Cerebellar nuclear complex (tissue), 1 donor: Measurements from ENCODE around the gene TULP4.
"Not testable (repeated sequence)": the region's sequence is repeated elsewhere in the genome, so short reads cannot be mapped to it uniquely, and the experiment has no call there.

Experiments
- DNase-seq, 2 experiments: peaks; one replicate each; lab custom pipeline; 2025; lab: John Stamatoyannopoulos, UW

TULP4 gene

DNA sequence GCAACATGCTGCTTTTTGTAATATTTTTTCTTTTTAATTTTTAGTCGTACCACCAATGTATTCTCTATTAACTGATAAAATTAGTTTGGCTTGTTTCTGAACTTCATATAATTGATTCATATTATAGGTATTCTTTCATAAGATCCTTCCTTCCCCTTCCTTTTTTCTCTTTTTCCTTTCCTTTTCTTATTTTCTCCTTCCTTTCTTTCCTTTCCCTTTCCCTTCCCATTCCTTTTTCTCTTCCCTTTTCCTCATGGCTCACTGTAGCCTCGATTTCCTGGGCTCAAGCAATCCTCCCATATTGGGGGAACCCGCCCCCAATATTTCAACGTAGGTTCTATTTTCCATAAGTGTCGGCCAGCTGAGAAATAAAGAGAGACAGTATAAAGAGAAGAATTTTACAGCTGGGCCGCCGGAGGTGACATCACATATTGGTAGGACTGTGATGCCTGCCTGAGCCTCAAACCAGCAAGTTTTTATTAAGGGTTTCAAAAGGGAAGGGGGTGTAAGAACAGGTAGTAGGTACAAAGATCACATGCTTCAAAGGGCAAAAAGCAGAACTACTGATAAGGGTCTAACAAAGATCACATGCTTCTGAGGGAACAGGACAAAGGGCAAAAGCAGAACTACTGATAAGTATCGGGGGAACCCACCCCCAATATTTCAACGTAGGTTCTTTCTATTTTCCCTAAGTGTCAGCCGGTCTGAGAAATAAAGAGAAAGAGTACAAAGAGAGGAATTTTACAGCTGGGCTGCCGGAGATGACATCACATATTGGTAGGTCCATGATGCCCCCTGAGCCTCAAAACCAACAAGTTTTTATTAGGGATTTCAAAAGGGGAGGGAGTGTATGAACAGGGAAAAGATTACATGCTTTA is 16.1 kb upstream of the TULP4 start:
- not testable (repeated sequence) for DNase-seq

DNA sequence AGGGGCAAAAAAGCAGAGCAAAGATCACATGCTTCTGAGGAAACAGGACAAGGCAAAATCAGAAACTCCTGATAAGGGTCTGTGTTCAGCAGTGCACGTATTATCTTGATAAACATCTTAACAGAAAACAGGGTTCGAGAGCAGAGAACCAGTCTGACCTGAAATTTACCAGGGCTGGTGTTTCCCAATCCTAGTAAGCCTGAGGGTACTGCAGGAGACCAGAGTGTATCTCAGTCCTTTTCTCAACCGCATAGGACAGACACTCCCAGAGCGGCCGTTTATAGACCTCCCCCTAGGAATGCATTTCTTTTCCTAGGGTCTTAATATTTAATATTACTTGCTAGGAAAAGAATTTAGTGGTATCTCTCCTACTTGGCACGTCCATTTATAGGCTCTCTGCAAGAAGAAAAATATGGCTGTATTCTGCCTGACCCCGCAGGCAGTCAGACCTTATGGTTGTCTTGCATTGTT is 15.4 kb upstream of the TULP4 start:
- DNase-seq = not testable (repeated sequence)

DNA sequence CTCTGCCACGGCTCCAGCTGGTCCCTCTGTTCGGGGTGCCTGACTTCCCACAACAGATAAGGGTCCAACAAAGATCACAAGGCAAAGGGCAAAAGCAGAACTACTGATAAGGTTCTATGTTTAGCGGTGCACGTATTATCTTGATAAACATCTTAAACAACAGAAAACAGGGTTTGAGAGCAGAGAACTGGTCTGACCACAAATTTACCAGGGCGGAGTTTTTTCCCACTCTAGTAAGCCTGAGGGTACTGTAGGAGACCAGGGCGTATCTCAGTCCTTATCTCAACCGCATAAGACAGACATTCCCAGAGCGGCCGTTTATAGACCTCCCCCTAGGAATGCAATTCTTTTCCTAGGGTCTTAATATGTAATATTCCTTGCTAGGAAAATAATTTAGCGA is 14.6 kb upstream of the TULP4 start:
- not testable (repeated sequence) for DNase-seq

DNA sequence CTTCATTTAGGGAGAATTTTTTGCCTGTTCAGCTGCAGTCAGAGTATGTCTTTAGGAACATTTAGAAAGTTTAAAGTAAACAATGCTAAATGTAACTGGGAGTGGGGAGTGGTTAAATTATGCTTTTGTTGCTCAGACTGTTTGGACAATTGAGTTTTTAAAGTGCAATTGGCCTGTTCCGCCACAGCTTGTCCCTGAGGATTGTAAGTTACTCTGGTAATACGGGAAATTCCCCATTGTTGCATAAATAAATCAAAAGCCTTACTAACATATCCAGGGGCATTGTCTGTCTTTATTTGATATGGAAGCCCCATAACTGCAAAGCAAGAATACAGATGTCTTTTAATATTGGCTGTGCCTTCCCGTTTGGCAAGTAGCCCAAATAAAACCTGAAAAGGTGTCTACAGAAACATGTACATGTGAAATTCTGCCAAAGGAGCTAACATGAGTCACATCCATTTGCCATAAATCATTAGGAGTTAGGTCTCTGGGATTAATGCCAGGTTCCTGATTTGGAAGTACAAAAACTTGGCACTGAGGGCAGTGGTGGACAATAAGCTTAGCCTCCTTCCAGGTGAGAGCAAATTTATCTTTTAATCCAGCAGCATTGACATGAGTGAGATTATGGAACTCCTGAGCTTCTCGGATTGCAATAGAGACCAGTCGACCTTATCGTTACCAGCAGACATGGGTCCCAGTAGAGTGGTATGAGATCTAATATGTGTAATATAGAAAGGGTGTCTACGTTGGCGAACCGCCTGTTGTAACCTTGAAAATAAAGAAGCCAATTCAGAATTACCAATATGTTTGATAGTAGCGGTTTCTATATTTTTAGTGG is 11.7 kb upstream of the TULP4 start:
- peak in 1 of 2 experiments; percentile 41 for DNase-seq

GRCh38 chr6:158301561-158301960 is 10.7 kb upstream of the TULP4 start:
- not testable (repeated sequence) for DNase-seq

DNA sequence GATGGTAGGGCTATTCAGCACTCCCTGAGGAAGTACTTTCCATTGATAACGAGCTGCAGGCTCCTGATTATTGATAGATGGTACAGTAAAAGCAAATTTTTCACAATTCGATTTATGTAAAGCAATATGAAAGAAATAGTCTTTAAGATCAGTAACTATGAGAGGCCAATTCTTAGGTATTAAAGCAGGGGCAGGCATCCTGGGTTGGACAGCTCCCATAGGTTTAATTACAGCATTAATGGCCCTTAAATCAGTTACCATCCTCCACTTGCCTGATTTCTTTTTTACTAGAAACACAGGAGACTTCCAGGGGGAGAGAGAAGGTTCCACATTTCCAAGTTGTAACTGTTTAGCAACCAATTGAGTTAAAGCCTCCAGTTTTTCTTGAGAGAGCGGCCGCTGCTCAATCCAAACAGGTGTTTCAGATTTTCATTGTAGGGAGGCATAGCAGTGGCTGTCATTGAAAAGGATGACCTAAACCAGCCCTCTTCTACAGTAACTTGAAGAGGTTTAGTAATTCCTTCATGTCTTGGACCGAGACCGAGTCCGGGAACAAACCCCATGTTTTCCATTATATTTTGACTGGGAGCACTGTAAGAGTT is 10.0 kb upstream of the TULP4 start:
- not testable (repeated sequence) for DNase-seq

DNA sequence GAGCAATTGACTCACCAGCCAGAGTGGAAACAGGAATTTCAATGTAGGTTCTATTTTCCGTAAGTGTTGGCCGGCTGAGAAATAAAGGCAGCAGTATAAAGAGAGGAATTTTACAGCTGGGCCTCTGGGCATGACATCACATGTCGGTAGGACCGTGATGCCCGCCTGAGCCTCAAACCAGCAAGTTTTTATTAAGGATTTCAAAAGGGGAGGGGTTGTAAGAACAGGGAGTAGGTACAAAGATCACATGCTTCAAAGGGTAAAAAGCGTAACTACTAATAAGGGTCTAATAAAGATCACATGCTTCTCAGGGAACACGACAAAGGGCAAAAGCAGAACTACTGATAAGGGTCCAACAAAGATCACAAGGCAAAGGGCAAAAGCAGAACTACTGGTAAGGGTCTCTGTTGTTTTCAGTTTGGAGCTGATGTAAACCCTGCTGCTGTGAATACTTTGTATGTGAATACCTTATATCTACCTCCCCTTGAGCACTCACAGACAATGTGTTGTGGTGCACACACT is 9.0 kb upstream of the TULP4 start:
- DNase-seq = no peak

- DNase-seq = no peak
Measured at GRCh38 chr6:158304254-158304653, 8.0 kb upstream of the TULP4 start.

DNA sequence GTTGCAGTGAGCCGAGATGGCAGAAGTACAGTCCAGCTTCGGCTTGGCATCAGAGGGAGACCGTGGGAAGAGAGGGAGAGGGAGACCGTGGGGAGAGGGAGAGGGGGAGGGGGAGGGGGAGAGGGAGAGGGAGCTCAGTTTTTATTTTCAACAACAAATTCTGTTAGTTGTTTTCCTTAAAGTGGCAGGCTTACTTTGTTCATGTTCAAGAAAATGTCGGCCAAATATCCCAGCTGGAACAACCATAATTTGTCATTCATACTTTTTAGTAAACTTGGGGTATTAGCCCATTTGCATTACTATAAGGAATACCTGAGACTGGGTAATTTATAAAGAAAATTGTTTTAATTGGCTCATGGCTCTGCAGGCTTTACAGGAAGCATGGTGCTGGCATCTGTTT is 2.5 kb upstream of the TULP4 start:
- DNase-seq = no peak

GRCh38 chr6:158311193-158311592 is 1.1 kb upstream of the TULP4 start:
- DNase-seq = no peak

- no peak for DNase-seq
Measured at GRCh38 chr6:158311626-158312025, 639 bp upstream of the TULP4 start.

DNA sequence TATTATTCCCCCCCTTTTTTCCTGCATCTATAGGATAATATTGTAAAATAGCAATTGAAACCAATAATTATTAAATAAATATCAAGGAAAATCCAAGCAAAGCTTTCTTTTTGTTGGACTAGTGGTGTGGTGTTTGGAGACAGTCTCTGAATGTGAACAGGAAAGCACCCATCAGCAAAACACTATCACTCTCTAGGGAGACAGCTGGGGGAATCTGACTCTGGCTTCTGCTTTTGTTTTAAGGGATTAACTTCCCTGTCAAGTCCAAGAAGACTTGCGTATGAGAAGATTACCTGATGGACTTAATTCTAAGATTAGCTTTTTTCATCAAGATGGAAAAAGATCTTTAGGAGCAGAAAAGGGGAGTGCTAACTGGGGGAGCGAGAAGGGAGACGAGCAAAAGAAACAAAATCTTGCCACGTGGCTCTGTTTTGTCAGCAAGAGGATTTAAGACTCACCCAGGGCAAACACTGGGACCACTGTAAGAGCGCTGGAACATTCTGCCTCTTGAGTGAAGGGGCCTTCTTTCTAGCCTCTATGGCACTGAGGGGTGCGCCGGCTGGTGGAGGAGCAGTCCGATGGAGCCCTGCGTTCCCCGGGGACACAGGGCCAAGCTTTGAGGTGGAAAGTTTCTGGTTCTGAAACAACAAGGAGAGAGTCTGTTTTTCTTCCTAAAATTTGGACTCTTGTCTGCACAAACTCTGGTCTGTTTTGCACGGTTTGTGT is 570 bp downstream of the TULP4 start:
- DNase-seq = no peak

GRCh38 chr6:158313989-158314388 is 1.7 kb downstream of the TULP4 start:
- no peak for DNase-seq

DNA sequence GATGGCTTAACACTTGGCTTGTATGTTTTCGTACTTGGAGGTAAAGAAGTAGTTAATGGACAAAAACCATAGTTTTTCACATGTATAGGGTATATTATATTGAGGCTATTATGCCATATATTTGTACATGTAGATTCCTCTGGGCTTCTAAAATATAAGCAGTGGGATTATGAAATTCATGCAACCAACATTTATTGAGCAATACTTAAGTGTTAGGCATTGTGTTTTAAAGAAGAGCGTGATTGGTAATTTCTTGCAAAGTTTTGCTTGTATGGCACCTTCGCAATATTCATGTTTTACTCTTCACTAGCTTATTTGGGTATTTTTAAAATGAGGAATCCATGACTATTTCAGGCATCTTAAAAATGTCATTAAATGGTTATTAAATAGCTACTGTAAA is 2.5 kb downstream of the TULP4 start:
- DNase-seq = no peak

- DNase-seq = no peak
Measured at GRCh38 chr6:158316022-158316421, 3.8 kb downstream of the TULP4 start.

- DNase-seq = no peak
Measured at GRCh38 chr6:158321960-158322359, 9.7 kb downstream of the TULP4 start.

GRCh38 chr6:158322400-158322723 is 10.1 kb downstream of the TULP4 start:
- no peak for DNase-seq

DNA sequence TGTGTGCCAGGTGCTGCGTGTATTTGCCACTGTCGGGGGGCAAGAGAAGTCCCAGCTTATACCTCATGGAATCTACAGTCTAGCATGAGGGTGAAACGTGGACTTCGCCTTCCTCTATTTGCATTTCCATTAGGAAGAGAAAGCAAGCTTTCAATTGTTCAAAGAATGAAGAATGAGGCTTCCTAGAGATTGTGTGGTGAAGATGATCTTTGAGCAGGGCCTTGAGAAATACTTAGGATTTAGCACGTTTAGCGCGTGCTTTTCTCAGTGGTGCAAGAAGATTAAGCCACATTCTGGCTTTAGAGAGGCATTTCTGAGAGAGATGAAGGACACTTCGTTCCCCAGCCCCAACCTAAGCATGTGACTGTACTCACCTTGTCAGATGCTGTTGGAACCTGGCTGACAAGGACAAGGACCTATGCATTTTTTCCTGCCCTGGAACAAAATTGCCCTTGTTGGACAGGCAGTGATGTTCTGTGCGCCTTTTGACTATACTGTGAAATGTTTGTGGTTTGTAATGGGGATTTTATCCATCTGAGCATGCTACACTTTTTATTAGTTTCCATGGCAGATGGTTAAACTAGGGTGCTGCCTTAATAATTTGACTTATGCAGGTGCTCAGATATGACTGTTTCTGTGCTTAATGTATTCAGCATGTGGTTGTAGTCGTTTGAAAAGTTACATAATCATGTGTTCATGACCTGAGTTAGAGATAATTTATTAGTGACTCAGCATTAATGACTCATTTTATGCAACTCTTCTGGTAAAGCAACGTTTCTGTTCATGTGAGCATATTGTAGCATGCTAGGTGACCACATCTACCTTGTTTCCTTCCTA is 10.7 kb downstream of the TULP4 start:
- no peak for DNase-seq

DNA sequence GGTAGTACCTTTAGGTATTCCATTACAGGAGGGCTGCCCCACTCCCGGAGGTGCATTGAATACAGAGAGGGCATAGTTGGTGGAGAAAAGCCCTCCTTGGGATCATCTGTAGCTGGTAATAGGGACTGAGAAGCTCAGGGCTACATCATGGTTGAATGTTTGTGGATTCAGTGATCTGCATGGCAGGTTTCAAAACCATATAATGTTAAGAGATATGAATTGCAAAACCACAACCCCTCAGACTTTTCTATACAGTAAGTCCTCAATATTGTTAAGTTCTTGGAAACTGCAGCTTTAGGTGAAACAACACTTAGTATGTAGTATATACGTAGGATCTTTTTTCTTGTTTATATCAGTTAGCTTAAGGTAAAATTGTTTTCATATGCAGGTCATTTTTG is 11.3 kb downstream of the TULP4 start:
- no peak for DNase-seq

GRCh38 chr6:158324136-158324535 is 11.9 kb downstream of the TULP4 start:
- DNase-seq = peak in 1 of 2 experiments; percentile 17

- DNase-seq = no peak
Measured at GRCh38 chr6:158327211-158327610, 14.9 kb downstream of the TULP4 start.
